ENCODE data around the gene TIMM10. TPM values are rescaled to one million over a fixed set of nuclear protein-coding genes. Genes with fewer than 3 reads are reported as not detected.

Gene TIMM10
- polyA plus RNA-seq, 1 donor from 2014 or later, result 63.6 TPM

DNA sequence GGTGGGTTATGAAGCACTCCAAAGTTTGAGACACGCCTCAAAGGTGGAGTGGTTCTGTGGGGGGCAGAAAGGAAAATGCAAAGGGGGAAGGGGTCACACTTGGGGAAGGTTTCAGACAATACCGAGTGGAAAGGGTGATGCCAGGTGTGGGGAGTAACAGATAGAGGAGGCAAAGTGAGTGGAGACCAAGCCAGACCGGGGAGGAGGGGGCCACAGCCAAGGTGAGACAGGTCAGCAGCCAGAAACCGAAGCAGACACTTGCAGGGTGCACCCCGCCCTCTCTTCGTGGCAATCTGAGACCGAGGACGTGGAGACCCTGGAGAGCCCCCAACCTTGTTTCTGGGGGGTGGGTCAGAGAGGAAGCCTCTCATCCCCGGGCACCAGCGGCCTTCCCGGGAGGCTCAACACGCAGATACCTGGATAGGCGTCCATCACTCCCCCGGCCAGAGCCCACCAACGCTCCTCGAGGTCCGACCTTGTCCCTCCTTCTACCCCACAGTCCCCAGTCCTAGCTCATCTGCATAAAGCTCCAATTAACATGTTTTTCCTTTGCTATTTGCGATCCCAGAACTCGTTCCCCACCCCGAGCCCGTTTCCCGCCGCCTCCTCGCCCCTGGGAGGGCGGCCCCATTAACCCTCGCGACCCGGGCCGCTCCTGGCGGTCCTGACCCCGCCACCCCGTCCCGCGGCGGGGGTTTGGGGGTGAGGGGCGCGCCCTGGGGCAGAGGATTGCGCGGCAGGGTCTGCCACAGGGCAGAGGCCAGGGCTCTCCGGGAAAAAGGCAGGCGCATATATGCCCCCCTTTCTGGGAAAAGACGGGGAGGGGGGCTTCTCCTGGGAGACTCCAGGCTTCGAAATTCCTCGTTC is 48.4 kb downstream of the TIMM10 start:
- Histone ChIP-seq H2AFZ (ENCODE audit: low read depth, low read length) (no peak overlapping the region), H3K9me2 (ENCODE audit: insufficient read depth, low read length) (no peaks in the 10 kb centered on the region), H4K20me1 (ENCODE audit: insufficient read depth) (no peaks in the 10 kb centered on the region), H3K79me2 (replicated peaks; ENCODE audit: insufficient read depth, low read length) (no peaks in the 10 kb centered on the region), H3K27ac (ENCODE audit: low read length) (no peak overlapping the region), H3F3A (ENCODE audit: insufficient read depth, low read length, poor library complexity, severe bottlenecking) (no peaks in the 10 kb centered on the region), H3K27me3 (ENCODE audit: insufficient read depth, low read depth, low read length) (peaks cover 33% of the 10 kb centered on the region), H3K9me3 (ENCODE audit: low read length) (no peaks in the 10 kb centered on the region), H3K4me3 (ENCODE audit: low read length) (peak overlapping the region; percentile 75), H3K9ac (ENCODE audit: low read length) (peak overlapping the region; percentile 56), H3K36me3 (ENCODE audit: insufficient read depth, low read length) (no peaks in the 10 kb centered on the region), H3K4me2 (ENCODE audit: low read length) (no peak overlapping the region)
- no peak for TF ChIP-seq MXI1 (conservative IDR thresholded peaks at IDR 0.05; ENCODE audit: poor library complexity, severe bottlenecking)
- TF ChIP-seq, protein P1, sequence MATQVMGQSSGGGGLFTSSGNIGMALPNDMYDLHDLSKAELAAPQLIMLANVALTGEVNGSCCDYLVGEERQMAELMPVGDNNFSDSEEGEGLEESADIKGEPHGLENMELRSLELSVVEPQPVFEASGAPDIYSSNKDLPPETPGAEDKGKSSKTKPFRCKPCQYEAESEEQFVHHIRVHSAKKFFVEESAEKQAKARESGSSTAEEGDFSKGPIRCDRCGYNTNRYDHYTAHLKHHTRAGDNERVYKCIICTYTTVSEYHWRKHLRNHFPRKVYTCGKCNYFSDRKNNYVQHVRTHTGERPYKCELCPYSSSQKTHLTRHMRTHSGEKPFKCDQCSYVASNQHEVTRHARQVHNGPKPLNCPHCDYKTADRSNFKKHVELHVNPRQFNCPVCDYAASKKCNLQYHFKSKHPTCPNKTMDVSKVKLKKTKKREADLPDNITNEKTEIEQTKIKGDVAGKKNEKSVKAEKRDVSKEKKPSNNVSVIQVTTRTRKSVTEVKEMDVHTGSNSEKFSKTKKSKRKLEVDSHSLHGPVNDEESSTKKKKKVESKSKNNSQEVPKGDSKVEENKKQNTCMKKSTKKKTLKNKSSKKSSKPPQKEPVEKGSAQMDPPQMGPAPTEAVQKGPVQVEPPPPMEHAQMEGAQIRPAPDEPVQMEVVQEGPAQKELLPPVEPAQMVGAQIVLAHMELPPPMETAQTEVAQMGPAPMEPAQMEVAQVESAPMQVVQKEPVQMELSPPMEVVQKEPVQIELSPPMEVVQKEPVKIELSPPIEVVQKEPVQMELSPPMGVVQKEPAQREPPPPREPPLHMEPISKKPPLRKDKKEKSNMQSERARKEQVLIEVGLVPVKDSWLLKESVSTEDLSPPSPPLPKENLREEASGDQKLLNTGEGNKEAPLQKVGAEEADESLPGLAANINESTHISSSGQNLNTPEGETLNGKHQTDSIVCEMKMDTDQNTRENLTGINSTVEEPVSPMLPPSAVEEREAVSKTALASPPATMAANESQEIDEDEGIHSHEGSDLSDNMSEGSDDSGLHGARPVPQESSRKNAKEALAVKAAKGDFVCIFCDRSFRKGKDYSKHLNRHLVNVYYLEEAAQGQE (IDR thresholded peaks at IDR 0.05; ENCODE audit: borderline replicate concordance), result no peak
- no peak for TF ChIP-seq EP300 (conservative IDR thresholded peaks at IDR 0.05; ENCODE audit: poor library complexity, severe bottlenecking)
- TF ChIP-seq TAF1 (IDR thresholded peaks at IDR 0.05; ENCODE audit: low read depth), result no peak
- no peak for TF ChIP-seq EZH2 (IDR thresholded peaks at IDR 0.05; ENCODE audit: borderline replicate concordance, insufficient read depth, low read length, poor library complexity, severe bottlenecking)
- TF ChIP-seq, protein P2, sequence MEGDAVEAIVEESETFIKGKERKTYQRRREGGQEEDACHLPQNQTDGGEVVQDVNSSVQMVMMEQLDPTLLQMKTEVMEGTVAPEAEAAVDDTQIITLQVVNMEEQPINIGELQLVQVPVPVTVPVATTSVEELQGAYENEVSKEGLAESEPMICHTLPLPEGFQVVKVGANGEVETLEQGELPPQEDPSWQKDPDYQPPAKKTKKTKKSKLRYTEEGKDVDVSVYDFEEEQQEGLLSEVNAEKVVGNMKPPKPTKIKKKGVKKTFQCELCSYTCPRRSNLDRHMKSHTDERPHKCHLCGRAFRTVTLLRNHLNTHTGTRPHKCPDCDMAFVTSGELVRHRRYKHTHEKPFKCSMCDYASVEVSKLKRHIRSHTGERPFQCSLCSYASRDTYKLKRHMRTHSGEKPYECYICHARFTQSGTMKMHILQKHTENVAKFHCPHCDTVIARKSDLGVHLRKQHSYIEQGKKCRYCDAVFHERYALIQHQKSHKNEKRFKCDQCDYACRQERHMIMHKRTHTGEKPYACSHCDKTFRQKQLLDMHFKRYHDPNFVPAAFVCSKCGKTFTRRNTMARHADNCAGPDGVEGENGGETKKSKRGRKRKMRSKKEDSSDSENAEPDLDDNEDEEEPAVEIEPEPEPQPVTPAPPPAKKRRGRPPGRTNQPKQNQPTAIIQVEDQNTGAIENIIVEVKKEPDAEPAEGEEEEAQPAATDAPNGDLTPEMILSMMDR (IDR thresholded peaks at IDR 0.05; ENCODE audit: poor library complexity, severe bottlenecking), result no peak
- TF ChIP-seq POLR2AphosphoS5 (IDR thresholded peaks at IDR 0.05), result no peak
- TF ChIP-seq SMC3 (conservative IDR thresholded peaks at IDR 0.05; ENCODE audit: poor library complexity), result no peak
- no peak for TF ChIP-seq RAD21 (conservative IDR thresholded peaks at IDR 0.05)

DNA sequence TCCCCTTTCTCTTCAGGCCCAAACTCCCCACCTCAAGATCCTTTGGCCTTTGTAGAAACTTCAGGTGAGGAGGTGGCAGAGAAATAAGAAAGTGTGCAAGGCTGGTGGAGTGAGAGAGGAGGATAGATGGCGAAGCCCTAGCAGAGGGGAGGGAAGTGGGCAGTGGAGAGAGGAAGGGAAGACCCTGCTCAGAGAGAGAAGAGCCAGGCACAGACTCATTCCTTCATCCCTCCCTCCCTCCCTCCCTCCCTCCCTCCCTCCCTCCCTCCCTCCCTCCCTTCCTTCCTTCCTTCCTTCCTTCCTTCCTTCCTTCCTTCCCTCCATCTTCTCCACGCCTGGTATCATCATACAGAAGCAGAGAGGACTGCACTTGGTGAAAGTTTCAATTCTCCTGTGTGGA is 49.2 kb downstream of the TIMM10 start:
- no peaks in the 10 kb centered on the region for H3K36me3 ChIP-seq (ENCODE audit: insufficient read depth, low read length)
- no peaks in the 10 kb centered on the region for H3K79me2 ChIP-seq (replicated peaks; ENCODE audit: insufficient read depth, low read length)
- no peak overlapping the region for H3K9ac ChIP-seq (ENCODE audit: low read length)
- H3F3A ChIP-seq (ENCODE audit: insufficient read depth, low read length, poor library complexity, severe bottlenecking), result no peaks in the 10 kb centered on the region
- H3K9me3 ChIP-seq (ENCODE audit: low read length), result no peaks in the 10 kb centered on the region
- H3K27ac ChIP-seq (ENCODE audit: low read length), result no peak overlapping the region
- H2AFZ ChIP-seq (ENCODE audit: low read depth, low read length), result no peak overlapping the region
- no peaks in the 10 kb centered on the region for H3K9me2 ChIP-seq (ENCODE audit: insufficient read depth, low read length)
- TF ChIP-seq TAF1 (IDR thresholded peaks at IDR 0.05; ENCODE audit: low read depth) (no peak), EZH2 (IDR thresholded peaks at IDR 0.05; ENCODE audit: borderline replicate concordance, insufficient read depth, low read length, poor library complexity, severe bottlenecking) (no peak), RAD21 (conservative IDR thresholded peaks at IDR 0.05) (no peak), EP300 (conservative IDR thresholded peaks at IDR 0.05; ENCODE audit: poor library complexity, severe bottlenecking) (no peak), POLR2AphosphoS5 (IDR thresholded peaks at IDR 0.05) (no peak), SMC3 (conservative IDR thresholded peaks at IDR 0.05; ENCODE audit: poor library complexity) (no peak), MXI1 (conservative IDR thresholded peaks at IDR 0.05; ENCODE audit: poor library complexity, severe bottlenecking) (no peak)
- TF ChIP-seq, protein P1 (IDR thresholded peaks at IDR 0.05; ENCODE audit: borderline replicate concordance), result no peak
- TF ChIP-seq, protein P2 (IDR thresholded peaks at IDR 0.05; ENCODE audit: poor library complexity, severe bottlenecking), result no peak
- H3K4me2 ChIP-seq (ENCODE audit: low read length), result no peak overlapping the region
- H4K20me1 ChIP-seq (ENCODE audit: insufficient read depth), result no peaks in the 10 kb centered on the region
- peaks cover 38% of the 10 kb centered on the region for H3K27me3 ChIP-seq (ENCODE audit: insufficient read depth, low read depth, low read length)
- no peak overlapping the region for H3K4me3 ChIP-seq (ENCODE audit: low read length)
